ENCODE results near the gene CATSPERZ.

CATSPERZ gene

DNA sequence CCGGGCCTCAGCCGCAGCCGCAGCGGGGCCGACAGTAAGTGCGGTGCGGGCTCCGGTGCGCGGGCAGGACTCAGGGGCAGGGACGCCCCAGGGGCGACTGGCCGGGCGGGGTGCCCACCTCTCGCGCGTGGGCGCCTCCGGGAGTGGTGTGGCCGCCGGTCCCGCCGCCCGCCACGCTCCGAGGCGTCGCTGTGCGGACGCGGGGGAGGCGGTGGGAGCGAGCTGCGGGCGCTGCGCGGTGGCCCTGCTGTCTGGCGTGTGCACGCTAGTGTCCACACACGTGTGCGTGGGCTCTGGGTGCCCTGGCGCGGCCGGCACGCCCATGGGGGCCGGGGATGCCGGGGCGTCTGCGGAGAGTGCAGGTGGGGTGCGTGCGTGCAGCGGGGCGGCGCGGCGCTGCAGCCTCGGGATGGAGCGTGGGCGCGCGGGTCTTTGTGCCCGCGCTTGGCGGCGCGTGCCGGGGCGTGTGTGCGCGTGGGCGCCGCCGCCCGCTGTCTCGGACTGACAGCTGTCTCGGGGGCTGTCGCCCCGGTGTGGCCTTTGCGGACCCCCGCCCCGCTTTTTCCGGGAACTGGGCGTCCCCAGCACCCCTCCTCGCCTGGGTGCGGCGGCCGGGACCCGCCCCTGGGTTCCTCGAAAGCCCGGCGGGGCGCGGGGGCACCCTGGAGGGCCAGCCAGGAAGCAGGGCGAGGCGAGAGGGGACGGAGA, 8.3 kb upstream of the CATSPERZ start:
- H3K4me3 ChIP-seq (ENCODE audit: low read depth, low read length), result no peak overlapping the region
- DNase-seq (ENCODE audit: low read depth), result no peak
- TF ChIP-seq, protein P1, sequence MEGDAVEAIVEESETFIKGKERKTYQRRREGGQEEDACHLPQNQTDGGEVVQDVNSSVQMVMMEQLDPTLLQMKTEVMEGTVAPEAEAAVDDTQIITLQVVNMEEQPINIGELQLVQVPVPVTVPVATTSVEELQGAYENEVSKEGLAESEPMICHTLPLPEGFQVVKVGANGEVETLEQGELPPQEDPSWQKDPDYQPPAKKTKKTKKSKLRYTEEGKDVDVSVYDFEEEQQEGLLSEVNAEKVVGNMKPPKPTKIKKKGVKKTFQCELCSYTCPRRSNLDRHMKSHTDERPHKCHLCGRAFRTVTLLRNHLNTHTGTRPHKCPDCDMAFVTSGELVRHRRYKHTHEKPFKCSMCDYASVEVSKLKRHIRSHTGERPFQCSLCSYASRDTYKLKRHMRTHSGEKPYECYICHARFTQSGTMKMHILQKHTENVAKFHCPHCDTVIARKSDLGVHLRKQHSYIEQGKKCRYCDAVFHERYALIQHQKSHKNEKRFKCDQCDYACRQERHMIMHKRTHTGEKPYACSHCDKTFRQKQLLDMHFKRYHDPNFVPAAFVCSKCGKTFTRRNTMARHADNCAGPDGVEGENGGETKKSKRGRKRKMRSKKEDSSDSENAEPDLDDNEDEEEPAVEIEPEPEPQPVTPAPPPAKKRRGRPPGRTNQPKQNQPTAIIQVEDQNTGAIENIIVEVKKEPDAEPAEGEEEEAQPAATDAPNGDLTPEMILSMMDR (IDR thresholded peaks at IDR 0.05; ENCODE audit: control insufficient read depth, extremely low read depth, insufficient read depth), result no peak

- TF ChIP-seq, protein P1 (IDR thresholded peaks at IDR 0.05; ENCODE audit: control insufficient read depth, extremely low read depth, insufficient read depth), result no peak
- H3K4me3 ChIP-seq (ENCODE audit: low read depth, low read length), result no peak overlapping the region
- no peak for DNase-seq (ENCODE audit: low read depth)
Observed at GRCh38 chr11:64292460-64293254, 7.5 kb upstream of the CATSPERZ start.

- TF ChIP-seq, protein P1 (IDR thresholded peaks at IDR 0.05; ENCODE audit: control insufficient read depth, extremely low read depth, insufficient read depth), result no peak
- DNase-seq (ENCODE audit: low read depth), result no peak
Observed at GRCh38 chr11:64294774-64295173, 5.4 kb upstream of the CATSPERZ start.

GRCh38 chr11:64295760-64296159, 4.4 kb upstream of the CATSPERZ start:
- no peak for DNase-seq (ENCODE audit: low read depth)
- H3K4me3 ChIP-seq (ENCODE audit: low read depth, low read length), result no peak overlapping the region
- TF ChIP-seq, protein P1 (IDR thresholded peaks at IDR 0.05; ENCODE audit: control insufficient read depth, extremely low read depth, insufficient read depth), result no peak

More at GRCh38 chr11:64294774-64295173, 5.4 kb upstream of the CATSPERZ start:
- no peak overlapping the region for H3K4me3 ChIP-seq (ENCODE audit: low read depth, low read length)

DNA sequence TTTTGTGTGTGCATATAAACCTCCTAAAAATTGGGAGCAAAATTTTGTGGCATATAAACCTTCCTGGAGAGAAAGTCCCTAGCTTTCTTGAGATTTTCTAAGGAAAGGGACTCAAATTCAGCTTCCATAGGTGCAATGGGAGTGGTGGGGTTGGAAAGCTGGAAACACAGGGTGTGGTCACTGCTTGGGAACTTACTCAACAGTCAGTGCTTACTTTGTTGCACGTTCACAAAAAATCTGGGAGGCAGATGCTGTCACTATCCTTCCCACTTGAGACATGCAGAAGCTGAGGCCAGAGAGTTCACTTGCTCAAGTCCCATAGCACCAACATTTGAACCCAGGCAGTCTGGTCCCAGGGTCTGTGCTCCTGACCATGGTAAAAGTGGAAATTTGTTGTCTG, 3.9 kb upstream of the CATSPERZ start:
- DNase-seq (ENCODE audit: low read depth), result no peak
- H3K4me3 ChIP-seq (ENCODE audit: low read depth, low read length), result no peak overlapping the region
- TF ChIP-seq, protein P1 (IDR thresholded peaks at IDR 0.05; ENCODE audit: control insufficient read depth, extremely low read depth, insufficient read depth), result no peak

DNA sequence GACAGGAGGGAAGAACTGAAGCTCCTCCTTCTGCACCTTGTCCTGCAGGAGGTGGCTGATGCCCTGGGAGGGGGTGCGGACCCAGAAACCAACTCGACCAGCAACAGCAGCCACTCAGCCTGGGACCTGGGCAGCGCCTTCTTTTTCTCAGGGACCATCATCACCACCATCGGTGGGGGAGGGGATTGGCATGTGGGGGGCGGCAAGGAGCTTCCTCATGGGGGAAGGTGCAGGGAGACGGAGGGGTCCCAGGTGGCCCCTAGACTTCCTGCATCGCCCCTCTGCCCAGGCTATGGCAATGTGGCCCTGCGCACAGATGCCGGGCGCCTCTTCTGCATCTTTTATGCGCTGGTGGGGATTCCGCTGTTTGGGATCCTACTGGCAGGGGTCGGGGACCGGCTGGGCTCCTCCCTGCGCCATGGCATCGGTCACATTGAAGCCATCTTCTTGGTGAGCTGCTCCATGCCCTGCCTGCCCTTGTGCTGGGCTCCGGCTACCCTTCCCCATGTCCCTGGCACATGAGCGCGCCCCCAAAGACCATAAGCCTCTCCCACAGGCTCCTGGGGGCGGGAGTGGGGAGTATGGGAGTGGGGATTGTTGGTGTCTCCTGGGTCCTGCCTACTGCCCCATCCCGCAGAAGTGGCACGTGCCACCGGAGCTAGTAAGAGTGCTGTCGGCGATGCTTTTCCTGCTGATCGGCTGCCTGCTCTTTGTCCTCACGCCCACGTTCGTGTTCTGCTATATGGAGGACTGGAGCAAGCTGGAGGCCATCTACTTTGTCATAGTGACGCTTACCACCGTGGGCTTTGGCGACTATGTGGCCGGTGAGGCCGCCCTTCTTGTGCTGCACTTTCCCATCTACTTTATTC, 3.1 kb upstream of the CATSPERZ start:
- TF ChIP-seq, protein P1 (IDR thresholded peaks at IDR 0.05; ENCODE audit: control insufficient read depth, extremely low read depth, insufficient read depth), result no peak
- no peak overlapping the region for H3K4me3 ChIP-seq (ENCODE audit: low read depth, low read length)
- no peak for DNase-seq (ENCODE audit: low read depth)
